AG04450 (cell line): Measurements from ENCODE around the gene KRT38. TPM values are rescaled to one million over a fixed set of nuclear protein-coding genes. Genes with fewer than 3 reads are reported as not detected.
"Not testable (repeated sequence)": the region's sequence is repeated elsewhere in the genome, so short reads cannot be mapped to it uniquely, and the experiment has no call there.

ENCODE experiments used
- CTCF ChIA-PET: fragments of 300-600, 350-600 bp; formaldehyde crosslinking; extraction: SDS; loops from one replicate; lab custom pipeline; 2022; ENCODE audit warnings: antibody characterized with exemption, inconsistent platforms; lab: Charles Lee
- POLR2A ChIA-PET: fragments of 350-600 bp; formaldehyde crosslinking; extraction: SDS; loops from one replicate; lab custom pipeline; 2021; ENCODE audit warnings: antibody characterized with exemption, inconsistent platforms; lab: Yijun Ruan, JAX
- DNase-seq: peaks from one replicate; pipeline ENCODE4 v3.0.0-alpha.2; 2011; ENCODE audit warnings: low read depth, low spot score
- H3K27ac ChIP-seq: one replicate; pipeline ENCODE4 v1.5.1; 2012; ENCODE audit warnings: low read depth, low read length, control low read depth
- H3K27me3 ChIP-seq: one replicate; pipeline ENCODE4 v1.6.0; 2012; ENCODE audit warnings: low read length; ENCODE audit not compliant: control insufficient read depth, insufficient read depth
- H3K4me3 ChIP-seq: 2 replicates; pipeline ENCODE4 v1.5.1; 2011; ENCODE audit warnings: mild to moderate bottlenecking, low read depth, low read length, control low read depth
- H3K9me3 ChIP-seq: 2 replicates; pipeline ENCODE4 v1.5.1; 2012; ENCODE audit warnings: low read length; ENCODE audit not compliant: control insufficient read depth, insufficient read depth
- polyA plus RNA-seq: library from polyadenylated mRNA; depleted of rRNA; stranded (reverse); fragments of >200 nt; gene quantifications from 2 replicates; pipeline ENCODE4 v1.2.3, GENCODE V29; 2011
- TF ChIP-seq, protein P1 (sequence below): IDR thresholded peaks from 2 replicates; pipeline ENCODE4 v1.5.1; 2011; ENCODE audit warnings: low read depth, low read length, control low read depth, inconsistent platforms

The KRT38 gene
- polyA plus RNA-seq, 1 experiment: 0.11 TPM

- CTCF ChIA-PET: interaction anchor here (0.9 to 1.4 kb wide), 3 partner anchors 115 to 524 kb away, joined by 3 read pairs; no protein-coding TSS in a partner anchor
- peaks cover 3% of the 10 kb centered on the region for H3K27me3 ChIP-seq
- no peak for DNase-seq
These were observed 7.2 kb downstream of the KRT38 start for GRCh38 chr17:41433586-41433985.

GRCh38 chr17:41430376-41430775 is 10.4 kb downstream of the KRT38 start:
- POLR2A ChIA-PET, H3K9me3 ChIP-seq, H3K27me3 ChIP-seq, H3K4me3 ChIP-seq, DNase-seq, CTCF ChIA-PET, H3K27ac ChIP-seq: not testable (repeated sequence)

More at GRCh38 chr17:41433586-41433985, 7.2 kb downstream of the KRT38 start:
- no peaks in the 10 kb centered on the region for H3K9me3 ChIP-seq
- TF ChIP-seq, protein P1, sequence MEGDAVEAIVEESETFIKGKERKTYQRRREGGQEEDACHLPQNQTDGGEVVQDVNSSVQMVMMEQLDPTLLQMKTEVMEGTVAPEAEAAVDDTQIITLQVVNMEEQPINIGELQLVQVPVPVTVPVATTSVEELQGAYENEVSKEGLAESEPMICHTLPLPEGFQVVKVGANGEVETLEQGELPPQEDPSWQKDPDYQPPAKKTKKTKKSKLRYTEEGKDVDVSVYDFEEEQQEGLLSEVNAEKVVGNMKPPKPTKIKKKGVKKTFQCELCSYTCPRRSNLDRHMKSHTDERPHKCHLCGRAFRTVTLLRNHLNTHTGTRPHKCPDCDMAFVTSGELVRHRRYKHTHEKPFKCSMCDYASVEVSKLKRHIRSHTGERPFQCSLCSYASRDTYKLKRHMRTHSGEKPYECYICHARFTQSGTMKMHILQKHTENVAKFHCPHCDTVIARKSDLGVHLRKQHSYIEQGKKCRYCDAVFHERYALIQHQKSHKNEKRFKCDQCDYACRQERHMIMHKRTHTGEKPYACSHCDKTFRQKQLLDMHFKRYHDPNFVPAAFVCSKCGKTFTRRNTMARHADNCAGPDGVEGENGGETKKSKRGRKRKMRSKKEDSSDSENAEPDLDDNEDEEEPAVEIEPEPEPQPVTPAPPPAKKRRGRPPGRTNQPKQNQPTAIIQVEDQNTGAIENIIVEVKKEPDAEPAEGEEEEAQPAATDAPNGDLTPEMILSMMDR: no peak
- POLR2A ChIA-PET: interaction anchor here (0.6 kb wide), 1 partner anchor 166 kb away, joined by 3 read pairs; no protein-coding TSS in a partner anchor
- no peak overlapping the region for H3K27ac ChIP-seq
- H3K4me3 ChIP-seq: no peak overlapping the region

DNA sequence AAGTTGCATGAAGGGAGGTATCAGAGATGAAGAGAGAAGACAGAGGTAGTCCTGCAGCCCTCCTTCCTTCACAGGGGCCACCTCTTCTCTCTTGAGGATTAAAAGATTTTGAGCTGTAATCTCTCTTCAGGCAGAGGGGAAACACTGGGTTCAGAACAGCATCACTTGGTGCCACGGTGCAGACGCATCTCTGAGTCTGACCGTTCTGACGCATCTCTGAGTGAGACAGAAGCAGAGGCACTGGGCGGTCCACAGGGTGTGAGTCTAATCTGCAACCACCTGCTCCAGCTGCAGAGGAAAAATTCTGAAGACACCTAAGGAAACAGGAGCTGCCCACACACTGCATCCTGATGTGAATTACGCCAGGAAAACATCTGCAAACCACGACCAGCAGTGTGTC is 11.1 kb downstream of the KRT38 start:
- Histone ChIP-seq H3K4me3 (no peak overlapping the region), H3K27me3 (peaks cover 2% of the 10 kb centered on the region), H3K27ac (no peak overlapping the region), H3K9me3 (no peaks in the 10 kb centered on the region)
- DNase-seq: no peak
- POLR2A ChIA-PET: no interaction called here
- TF ChIP-seq, protein P1: no peak
- CTCF ChIA-PET: no interaction called here

- peaks cover 5% of the 10 kb centered on the region; the same call in 1 of the 2 replicates for H3K9me3 ChIP-seq
- no peak overlapping the region for H3K27ac ChIP-seq
- DNase-seq: no peak
- POLR2A ChIA-PET: no interaction called here
- CTCF ChIA-PET: no interaction called here
- H3K27me3 ChIP-seq: peaks cover 4% of the 10 kb centered on the region
- no peak overlapping the region for H3K4me3 ChIP-seq
- TF ChIP-seq, protein P1: no peak
These were observed 12.0 kb downstream of the KRT38 start for GRCh38 chr17:41428591-41429291.

GRCh38 chr17:41424111-41424635 is 16.6 kb downstream of the KRT38 start, which contains the start of gene KRT37:
Gene KRT37, minus strand, starts transcription at chr17:41424585. Its CDS starts 62 bp downstream, at chr17:41424523.
- DNase-seq: no peak
- H3K9me3 ChIP-seq: peaks cover 6% of the 10 kb centered on the region; the same call in 1 of the 2 replicates
- CTCF ChIA-PET: no interaction called here
- no peak within 1 kb of the TSS for H3K27ac ChIP-seq
- H3K4me3 ChIP-seq: no peak within 1 kb of the TSS
- TF ChIP-seq, protein P1: no peak
- peaks cover 5% of the 10 kb centered on the region for H3K27me3 ChIP-seq
- POLR2A ChIA-PET: no interaction called here

DNA sequence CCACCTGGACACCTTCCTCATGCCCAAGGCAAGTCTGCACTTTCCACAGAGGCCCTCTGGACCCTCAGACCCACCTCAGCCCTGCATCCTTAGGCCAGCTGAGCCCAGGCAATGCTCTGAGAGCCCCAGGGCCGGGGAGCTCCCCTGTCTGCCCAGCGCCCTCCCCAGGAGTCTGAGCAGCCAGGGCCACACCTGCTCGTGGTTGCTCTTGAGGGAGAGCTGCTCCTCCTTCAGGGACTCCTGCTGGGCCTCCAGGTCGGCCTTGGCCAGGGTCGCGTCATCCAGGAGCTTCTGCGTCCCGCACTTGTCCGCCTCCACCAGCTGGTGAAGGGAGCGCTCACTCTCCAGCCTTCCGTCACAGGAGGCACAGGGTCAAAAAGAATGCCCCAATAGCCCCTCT is 18.2 kb downstream of the KRT38 start:
- DNase-seq, H3K27ac ChIP-seq, CTCF ChIA-PET, H3K4me3 ChIP-seq, H3K9me3 ChIP-seq, POLR2A ChIA-PET, H3K27me3 ChIP-seq: not testable (repeated sequence)
